NCI-H1105 treated with DMSO at 0.1 percent for 48 hours (cell line): Measurements from ENCODE around the gene AP1S3.
"Not testable (repeated sequence)": the region's sequence is repeated elsewhere in the genome, so short reads cannot be mapped to it uniquely, and the experiment has no call there.

Experiments
- DNase-seq: peaks from one replicate; lab custom pipeline; 2025; lab: John Stamatoyannopoulos, UW

AP1S3 gene

GRCh38 chr2:223800908-223801307, 36.5 kb downstream of the AP1S3 start:
- DNase-seq = no peak

DNA sequence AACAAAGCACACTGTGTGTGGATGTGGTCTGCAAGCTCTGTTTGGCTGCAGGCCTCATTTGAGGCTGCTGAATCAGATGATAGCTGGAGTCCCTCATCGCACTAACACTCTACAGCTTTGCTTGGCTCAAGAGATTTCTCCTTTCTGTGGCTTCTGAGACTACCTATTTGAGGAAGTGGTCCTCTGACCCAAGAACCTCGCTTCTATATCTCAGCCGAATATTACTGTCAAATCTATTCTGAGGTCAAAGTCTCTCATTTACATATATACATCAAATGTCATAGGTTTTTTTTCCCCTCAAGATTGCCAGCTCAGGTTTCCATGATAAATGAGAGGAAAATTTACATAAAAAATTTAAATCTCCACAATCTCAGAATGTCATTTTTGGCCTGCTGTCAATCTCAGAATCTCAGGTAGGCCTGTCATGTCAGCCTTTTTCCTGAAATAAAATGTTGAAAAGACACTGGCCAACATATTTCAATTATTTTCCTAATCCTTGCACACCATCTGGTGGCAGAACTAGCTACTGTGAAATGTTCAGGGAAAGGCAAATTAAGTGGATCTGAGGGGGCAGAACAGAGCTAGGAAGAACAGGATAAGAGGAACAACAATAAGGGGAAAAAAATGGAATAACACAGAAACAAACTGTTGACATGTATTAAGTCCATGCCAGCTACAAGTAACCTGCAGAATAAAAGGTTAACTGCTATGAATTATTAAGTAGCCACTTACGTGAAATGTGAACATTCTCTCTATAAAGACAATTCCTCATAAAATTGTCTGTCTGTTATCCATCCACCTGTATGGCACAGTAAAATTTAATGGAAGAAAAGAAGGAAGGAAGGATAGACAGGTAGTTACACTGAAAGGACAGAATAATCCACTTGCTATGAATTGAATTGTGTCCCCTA, 39.3 kb downstream of the AP1S3 start:
- DNase-seq = peak; percentile 28

- no peak for DNase-seq
These were observed 40.3 kb downstream of the AP1S3 start for GRCh38 chr2:223797037-223797436.

GRCh38 chr2:223789423-223789822, 48.0 kb downstream of the AP1S3 start:
- no peak for DNase-seq

GRCh38 chr2:223788826-223789225, 48.6 kb downstream of the AP1S3 start:
- DNase-seq = no peak

DNA sequence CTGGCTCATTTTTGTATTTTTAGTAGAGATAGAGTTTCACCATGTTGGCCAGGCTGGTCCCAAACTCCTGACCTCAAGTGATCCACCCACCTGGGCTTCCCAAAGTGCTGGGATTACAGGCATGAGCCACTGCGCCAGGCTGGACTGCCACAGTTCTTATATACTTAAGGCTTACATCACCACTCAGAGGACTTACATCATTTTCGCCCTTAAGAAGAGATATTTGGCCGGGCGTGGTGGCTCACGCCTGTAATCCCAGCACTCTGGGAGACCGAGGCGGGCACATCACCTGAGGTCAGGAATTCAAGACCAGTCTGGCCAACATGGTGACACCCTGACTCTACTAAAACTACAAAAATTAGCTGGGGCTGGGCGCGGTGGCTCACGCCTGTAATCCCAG, 49.3 kb downstream of the AP1S3 start:
- DNase-seq = not testable (repeated sequence)

DNA sequence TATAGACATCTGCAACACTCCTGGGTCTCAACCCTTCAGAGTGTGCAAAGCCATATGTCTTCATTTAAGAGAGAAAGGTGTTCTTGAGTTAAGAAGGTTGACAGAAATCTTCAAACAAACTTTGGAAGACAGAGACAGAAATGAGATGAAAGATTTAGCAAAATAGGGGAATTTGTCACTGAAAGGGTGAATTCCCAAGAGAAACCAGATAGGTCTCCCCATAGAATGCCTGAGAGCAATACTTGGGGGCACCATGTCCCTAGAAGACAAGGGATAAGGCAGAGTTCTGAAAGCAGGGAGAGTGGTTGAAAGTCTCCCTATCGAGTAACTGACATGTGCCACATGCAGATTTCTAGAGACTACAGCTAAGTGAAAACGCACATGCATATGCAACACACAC, 50.0 kb downstream of the AP1S3 start:
- no peak for DNase-seq

DNA sequence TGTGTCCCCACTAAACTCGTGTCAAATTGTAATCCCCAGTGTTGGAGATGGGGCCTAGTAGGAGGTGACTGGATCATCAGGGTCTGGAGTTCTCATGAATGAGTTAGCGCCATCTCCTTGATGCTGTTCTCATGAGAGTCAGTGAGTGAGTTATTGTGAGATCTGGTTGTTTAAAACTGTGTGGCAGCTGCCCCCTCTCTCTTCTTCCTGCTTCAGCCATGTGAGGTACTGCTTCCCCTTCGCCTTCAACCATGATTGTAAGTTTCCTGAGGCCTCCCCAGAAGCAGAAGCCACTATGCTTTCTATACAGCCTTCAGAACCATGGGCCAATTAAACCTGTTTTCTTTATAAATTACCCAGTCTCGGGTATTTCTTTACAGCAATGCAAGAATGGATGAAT, 50.4 kb downstream of the AP1S3 start:
- DNase-seq = no peak

- no peak for DNase-seq
These were observed 51.1 kb downstream of the AP1S3 start for GRCh38 chr2:223786236-223786635.

DNA sequence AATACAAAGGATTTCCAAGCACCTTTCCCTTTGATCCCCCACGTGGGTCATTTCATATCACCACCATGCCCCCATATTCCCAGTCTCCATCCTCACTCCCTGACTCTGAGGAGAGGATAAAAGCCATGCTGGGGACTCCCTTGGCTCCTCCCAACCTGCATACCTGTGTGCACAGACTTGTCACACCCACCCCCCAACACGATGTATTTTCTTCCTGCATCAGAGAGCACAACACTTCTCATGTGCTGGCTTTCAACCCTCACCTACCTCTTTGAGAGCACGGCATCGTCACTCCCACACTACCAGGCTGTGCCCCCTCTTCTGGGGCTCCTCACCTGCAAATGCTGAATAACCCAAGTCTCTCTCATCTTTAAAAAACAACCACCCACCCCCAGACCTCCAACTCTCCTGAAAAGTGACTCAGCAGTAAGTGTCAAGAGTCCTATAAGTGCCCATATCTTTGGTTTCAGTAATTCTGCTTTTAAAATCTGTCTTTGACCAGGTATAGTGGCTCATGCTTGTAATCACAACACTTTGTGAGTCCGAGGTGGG, 53.1 kb downstream of the AP1S3 start:
- DNase-seq = no peak

- no peak for DNase-seq
These were observed 54.8 kb downstream of the AP1S3 start for GRCh38 chr2:223782629-223783028.

DNA sequence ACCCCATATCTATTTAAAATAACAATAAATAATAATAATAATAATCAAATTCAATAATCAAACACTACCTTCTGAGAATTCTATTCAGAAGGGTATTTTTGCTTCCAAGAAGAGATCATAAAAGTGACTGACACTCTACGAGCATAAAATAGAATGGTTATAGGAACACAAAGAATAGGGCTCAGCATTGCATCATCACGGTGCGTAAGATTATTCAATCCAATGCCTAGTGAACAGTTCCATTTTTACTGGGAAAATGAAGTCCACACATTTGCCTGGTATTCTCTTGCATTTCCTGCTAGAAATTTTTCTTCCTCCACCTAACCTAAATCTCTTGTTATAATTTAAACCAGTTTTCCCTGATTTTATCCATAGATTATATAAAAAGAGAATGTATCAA, 55.8 kb downstream of the AP1S3 start:
- DNase-seq = no peak

DNA sequence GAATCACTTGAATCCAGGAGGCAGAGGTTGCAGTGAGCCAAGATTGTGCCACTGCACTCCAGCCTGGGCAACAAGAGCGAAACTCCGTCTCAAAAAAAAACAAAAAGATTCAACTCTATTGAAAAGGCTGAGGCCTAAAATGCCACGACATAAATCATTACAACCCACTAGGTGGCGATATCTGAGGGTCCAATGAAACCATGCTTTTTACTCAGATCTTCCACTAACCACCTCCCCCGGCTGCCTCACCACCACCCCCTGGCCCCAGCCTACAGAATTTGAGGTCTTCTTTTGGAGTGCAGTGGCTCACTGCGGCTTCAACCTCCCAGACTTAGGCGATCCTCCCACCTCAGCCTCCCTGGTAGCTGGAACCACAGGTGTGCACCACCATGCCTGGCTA, 57.5 kb downstream of the AP1S3 start:
- no peak for DNase-seq

GRCh38 chr2:223774193-223774592, 63.2 kb downstream of the AP1S3 start:
- no peak for DNase-seq

DNA sequence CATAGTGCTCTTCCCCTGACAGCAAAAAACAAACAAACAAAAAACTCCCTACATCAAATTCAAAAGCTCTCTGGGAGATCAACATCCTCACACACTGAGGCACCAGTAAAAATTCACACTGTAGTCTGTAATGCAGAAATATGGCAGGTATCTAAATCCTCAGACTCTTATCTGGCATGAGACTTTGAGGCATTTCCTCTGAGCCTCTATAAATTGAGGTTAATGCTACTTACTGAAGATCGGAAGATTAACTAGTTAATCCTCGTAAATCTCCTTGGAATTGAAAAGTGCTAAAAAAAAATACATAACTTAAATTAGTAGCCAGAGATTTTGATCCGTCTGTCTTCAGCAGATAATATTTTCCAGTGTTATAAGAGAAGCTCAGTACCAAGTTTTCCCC, 65.0 kb downstream of the AP1S3 start:
- no peak for DNase-seq

DNA sequence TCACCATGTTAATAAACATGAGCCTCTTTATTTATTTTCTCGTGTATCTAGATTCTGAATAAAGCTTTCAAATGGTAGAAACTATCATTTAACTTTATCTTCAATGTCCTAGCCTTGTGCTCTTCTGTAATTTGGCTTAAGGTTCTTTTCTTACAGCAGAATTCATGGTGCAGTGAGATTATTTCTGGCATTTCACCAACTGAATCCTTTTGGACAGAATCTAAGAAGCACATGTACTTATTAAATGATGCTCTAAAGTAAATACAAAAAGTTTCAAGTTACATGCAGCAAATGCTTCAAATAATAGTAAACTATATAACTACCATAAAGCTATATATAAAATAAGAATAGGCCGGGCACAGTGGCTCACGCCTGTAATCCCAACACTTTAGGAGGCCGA, 65.9 kb downstream of the AP1S3 start:
- no peak for DNase-seq

- DNase-seq = no peak
These were observed 69.2 kb downstream of the AP1S3 start for GRCh38 chr2:223768179-223768578.

- DNase-seq = no peak
These were observed 70.0 kb downstream of the AP1S3 start for GRCh38 chr2:223767341-223767740.

GRCh38 chr2:223765221-223765785, 72.1 kb downstream of the AP1S3 start:
- no peak for DNase-seq

GRCh38 chr2:223764796-223765195, 72.6 kb downstream of the AP1S3 start:
- no peak for DNase-seq

DNA sequence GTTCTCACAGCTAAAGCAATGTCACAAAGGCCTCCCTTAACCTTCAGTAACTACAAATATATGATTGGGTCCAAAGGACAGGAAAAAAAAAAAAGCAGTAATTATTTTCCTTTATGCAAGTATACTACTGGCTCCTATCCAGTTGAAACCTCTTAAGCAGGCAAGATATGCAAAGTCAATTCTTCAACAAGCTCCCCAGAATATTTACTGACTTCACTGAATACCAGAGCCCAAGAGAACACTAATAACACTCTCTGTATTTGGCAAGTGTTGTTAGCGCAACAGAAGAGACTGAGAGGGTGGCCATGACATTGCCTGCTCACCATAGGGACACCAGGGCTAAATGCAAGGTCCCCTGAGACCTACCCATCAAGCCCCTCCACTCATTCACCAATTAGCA, 74.5 kb downstream of the AP1S3 start:
- peak; percentile 73 for DNase-seq

DNA sequence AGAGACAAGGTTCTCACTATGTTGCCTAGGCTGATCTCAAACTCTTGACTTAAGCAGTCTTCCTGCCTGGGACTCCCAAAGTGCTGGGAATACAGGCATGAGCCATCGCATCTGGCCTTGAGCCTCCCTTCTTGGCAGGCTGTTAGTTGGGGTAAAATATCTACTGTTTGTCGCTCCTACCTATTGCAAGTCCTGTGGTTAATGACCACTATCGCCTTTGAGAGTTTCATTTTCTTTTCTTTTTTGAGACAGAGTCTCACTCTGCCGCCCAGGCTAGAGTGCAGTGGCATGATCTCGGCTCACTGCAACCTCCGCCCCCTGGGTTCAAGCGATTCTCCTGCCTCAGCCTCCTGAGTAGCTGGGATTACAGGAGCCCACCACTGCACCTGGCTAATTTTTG, 75.6 kb downstream of the AP1S3 start:
- DNase-seq = not testable (repeated sequence)

- DNase-seq = no peak
These were observed 76.4 kb downstream of the AP1S3 start for GRCh38 chr2:223760838-223761502.
